Measurements from ENCODE around the gene DTWD1. TPM values are rescaled to one million over a fixed set of nuclear protein-coding genes. Genes with fewer than 3 reads are reported as not detected.
A peak's percentile ranks its signal among the peaks of the same experiment; 100 is the strongest.

DTWD1 gene
- total and polyA plus RNA-seq, 9 of the 15 experiments (the other 6 are each of a cell fraction or from before 2014, with no cell fraction given) = 23.1 to 76.4 (median 36.5) TPM

DNA sequence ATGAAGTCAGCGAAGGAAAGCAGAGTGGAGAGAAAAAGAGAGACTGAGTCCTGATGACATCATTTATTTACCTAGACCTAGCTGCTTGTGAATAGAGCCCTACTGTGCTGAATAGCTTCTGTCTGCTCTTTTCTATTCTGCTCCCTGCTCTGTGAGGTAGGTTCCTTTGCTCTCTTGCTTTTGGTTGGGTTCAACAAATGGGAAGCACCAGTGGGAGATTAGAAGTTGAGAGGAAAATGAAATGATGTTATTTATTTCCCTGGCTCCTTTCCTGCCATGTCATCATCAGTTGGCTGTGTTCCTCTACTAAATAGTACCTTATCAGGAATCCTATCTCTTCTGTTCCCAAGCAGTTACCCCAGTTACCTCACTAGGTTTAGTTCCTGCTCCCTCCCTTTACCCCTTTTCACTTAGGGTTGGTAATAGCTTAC, 23.5 kb downstream of the DTWD1 start (continued):
- TF ChIP-seq, protein P1, sequence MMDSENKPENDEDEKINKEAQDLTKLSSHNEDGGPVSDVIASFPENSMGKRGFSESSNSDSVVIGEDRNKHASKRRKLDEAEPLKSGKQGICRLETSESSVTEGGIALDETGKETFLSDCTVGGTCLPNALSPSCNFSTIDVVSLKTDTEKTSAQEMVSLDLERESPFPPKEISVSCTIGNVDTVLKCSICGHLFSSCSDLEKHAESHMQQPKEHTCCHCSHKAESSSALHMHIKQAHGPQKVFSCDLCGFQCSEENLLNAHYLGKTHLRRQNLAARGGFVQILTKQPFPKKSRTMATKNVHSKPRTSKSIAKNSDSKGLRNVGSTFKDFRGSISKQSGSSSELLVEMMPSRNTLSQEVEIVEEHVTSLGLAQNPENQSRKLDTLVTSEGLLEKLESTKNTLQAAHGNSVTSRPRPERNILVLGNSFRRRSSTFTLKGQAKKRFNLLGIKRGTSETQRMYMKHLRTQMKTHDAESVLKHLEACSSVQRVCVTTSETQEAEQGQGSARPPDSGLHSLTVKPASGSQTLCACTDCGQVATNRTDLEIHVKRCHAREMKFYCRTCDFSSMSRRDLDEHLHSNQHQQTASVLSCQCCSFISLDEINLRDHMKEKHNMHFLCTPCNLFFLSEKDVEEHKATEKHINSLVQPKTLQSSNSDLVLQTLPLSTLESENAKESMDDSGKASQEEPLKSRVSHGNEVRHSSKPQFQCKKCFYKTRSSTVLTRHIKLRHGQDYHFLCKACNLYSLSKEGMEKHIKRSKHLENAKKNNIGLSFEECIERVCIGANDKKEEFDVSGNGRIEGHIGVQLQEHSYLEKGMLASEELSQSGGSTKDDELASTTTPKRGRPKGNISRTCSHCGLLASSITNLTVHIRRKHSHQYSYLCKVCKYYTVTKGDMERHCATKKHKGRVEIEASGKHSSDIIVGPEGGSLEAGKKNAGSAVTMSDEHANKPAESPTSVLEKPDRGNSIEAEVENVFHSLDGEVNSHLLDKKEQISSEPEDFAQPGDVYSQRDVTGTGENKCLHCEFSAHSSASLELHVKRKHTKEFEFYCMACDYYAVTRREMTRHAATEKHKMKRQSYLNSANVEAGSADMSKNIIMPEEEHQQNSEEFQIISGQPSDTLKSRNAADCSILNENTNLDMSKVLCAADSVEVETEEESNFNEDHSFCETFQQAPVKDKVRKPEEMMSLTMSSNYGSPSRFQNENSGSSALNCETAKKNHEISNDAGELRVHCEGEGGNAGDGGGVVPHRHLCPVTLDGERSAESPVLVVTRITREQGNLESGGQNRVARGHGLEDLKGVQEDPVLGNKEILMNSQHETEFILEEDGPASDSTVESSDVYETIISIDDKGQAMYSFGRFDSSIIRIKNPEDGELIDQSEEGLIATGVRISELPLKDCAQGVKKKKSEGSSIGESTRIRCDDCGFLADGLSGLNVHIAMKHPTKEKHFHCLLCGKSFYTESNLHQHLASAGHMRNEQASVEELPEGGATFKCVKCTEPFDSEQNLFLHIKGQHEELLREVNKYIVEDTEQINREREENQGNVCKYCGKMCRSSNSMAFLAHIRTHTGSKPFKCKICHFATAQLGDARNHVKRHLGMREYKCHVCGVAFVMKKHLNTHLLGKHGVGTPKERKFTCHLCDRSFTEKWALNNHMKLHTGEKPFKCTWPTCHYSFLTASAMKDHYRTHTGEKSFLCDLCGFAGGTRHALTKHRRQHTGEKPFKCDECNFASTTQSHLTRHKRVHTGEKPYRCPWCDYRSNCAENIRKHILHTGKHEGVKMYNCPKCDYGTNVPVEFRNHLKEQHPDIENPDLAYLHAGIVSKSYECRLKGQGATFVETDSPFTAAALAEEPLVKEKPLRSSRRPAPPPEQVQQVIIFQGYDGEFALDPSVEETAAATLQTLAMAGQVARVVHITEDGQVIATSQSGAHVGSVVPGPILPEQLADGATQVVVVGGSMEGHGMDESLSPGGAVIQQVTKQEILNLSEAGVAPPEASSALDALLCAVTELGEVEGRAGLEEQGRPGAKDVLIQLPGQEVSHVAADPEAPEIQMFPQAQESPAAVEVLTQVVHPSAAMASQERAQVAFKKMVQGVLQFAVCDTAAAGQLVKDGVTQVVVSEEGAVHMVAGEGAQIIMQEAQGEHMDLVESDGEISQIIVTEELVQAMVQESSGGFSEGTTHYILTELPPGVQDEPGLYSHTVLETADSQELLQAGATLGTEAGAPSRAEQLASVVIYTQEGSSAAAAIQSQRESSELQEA (IDR thresholded peaks at IDR 0.05; ENCODE audit: low read depth) = no peak
- TF ChIP-seq ZNF695 (CRISPR knock-in tag; IDR thresholded peaks at IDR 0.05) (no peak), MAFF (IDR thresholded peaks at IDR 0.05; ENCODE audit: low read length) (peak; percentile 33; the same call in 1 of the 2 replicates), MEIS2 (IDR thresholded peaks at IDR 0.05; ENCODE audit: partially characterized antibody) (peak; percentile 57), SRSF7 (optimal IDR thresholded peaks at IDR 0.05; ENCODE audit: low read depth, low read length) (no peak), RFX1 (IDR thresholded peaks at IDR 0.05) (0 out of 2 replicates have a peak, but pooled peaks have one; percentile 13)
- TF ChIP-seq, protein P2, sequence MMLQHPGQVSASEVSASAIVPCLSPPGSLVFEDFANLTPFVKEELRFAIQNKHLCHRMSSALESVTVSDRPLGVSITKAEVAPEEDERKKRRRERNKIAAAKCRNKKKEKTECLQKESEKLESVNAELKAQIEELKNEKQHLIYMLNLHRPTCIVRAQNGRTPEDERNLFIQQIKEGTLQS (IDR thresholded peaks at IDR 0.05) = peak; percentile 76
- TF ChIP-seq, protein P2 (CRISPR knock-in tag; conservative IDR thresholded peaks at IDR 0.05) = no peak
- TF ChIP-seq, protein P3, sequence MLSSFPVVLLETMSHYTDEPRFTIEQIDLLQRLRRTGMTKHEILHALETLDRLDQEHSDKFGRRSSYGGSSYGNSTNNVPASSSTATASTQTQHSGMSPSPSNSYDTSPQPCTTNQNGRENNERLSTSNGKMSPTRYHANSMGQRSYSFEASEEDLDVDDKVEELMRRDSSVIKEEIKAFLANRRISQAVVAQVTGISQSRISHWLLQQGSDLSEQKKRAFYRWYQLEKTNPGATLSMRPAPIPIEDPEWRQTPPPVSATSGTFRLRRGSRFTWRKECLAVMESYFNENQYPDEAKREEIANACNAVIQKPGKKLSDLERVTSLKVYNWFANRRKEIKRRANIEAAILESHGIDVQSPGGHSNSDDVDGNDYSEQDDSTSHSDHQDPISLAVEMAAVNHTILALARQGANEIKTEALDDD (IDR thresholded peaks at IDR 0.05) = peak; percentile 96
